Activated gamma-delta T cell treated with Interleukin-2 at 50 U/mL for 16 hours (primary cell): ENCODE measurements around the gene RAMP1.
"Not testable (repeated sequence)": the region's sequence is repeated elsewhere in the genome, so short reads cannot be mapped to it uniquely, and the experiment has no call there.

Source experiments
- DNase-seq: peaks from one replicate; pipeline ENCODE4 v3.0.0-alpha.2; 2020

RAMP1 gene

GRCh38 chr2:237921967-237922492 is 62.6 kb downstream of the RAMP1 start:
- DNase-seq, result no peak

- no peak for DNase-seq
These were observed 63.4 kb downstream of the RAMP1 start for GRCh38 chr2:237922641-237923361.

- peak; percentile 76 for DNase-seq
These were observed 64.2 kb downstream of the RAMP1 start for GRCh38 chr2:237923481-237924163.

GRCh38 chr2:237924164-237924534 is 64.7 kb downstream of the RAMP1 start:
- no peak for DNase-seq

- no peak for DNase-seq
These were observed 67.7 kb downstream of the RAMP1 start for GRCh38 chr2:237927135-237927534.

DNA sequence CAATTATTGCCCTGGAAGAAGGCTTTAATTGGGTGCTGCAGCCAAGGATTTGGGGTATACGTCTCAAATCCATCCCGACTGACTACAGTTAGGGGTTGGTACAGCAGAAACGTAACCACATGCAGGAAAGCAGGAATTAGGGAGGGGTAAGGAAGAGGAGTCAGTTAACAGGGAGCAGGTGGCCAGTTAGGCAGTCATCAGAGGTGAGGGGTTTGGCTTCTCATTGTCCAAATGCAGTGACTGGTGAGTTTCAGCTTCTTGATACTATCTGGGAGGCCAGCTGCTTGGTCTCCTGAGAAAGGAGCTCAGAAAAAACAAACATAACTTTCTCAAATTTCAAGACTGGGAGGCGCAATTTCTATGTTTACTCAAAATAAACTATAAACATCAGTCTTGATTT is 68.6 kb downstream of the RAMP1 start:
- DNase-seq, result no peak

- DNase-seq, result no peak
These were observed 70.6 kb downstream of the RAMP1 start for GRCh38 chr2:237929979-237930378.

- DNase-seq, result no peak
These were observed 71.8 kb downstream of the RAMP1 start for GRCh38 chr2:237931205-237931721.

GRCh38 chr2:237932731-237933131 is 73.3 kb downstream of the RAMP1 start:
- no peak for DNase-seq

GRCh38 chr2:237934186-237934585 is 74.8 kb downstream of the RAMP1 start:
- DNase-seq, result no peak

GRCh38 chr2:237935740-237936452 is 76.5 kb downstream of the RAMP1 start:
- DNase-seq, result no peak

GRCh38 chr2:237939251-237939650 is 79.8 kb downstream of the RAMP1 start:
- no peak for DNase-seq

GRCh38 chr2:237940828-237941227 is 81.4 kb downstream of the RAMP1 start:
- DNase-seq, result no peak

- DNase-seq, result no peak
These were observed 81.8 kb downstream of the RAMP1 start for GRCh38 chr2:237941239-237941638.

GRCh38 chr2:237942513-237942899 is 83.1 kb downstream of the RAMP1 start:
- no peak for DNase-seq

DNA sequence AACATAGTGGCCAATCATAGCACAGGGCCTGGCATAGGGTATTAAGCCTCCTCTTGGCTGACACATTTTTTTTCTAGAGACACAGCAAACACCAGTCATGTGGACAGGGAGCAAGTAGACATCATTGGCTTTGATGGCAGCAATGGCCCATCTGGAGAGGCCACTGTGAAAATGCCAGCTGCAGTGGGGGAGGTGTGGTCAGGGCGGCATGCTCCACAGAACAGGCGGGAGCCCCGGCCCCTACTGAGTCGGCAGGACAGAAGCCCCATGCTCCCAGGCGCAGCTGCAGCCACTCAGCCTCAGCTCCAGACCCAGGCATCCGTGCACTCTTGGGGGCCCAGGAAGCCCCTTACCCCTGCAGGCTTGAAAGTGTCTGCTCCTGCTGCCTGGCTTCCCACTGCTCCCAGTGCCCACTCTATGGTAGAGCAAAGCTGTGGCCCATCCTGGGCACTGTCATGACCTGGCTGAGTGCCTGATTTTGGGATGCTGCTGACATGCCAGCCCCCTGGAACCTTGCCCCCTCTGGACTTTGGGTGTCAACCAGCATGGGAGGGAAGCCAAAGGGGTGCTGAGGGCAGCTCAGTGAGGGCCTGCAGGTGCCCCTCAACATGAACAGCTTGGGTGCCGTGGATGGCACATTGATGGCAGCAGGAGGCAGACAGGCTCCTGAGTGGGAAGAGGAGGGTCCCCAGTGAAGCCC is 84.1 kb downstream of the RAMP1 start:
- no peak for DNase-seq

GRCh38 chr2:237944302-237944701 is 84.9 kb downstream of the RAMP1 start:
- DNase-seq, result no peak

DNA sequence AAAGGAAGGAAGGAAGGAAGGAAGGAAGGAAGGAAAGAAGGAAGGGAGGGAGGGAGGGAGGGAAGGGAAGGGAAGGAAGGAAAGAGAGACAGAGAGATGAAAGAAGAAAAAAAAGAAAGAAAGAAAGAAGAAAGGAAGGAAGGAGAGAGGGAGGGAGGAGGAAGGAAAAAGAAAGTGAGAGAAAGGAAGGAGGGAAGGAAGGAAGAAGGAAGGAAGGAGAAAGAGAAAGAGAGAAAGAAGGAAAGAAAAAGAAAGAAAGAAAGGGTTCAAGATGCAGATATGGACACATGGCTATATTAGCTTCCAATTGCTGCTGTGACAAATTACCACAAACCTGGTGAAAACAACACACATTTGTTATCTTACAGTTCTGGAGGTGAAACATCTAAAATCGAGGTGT is 87.0 kb downstream of the RAMP1 start:
- DNase-seq, result no peak

GRCh38 chr2:237951354-237951753 is 91.9 kb downstream of the RAMP1 start:
- not testable (repeated sequence) for DNase-seq

- DNase-seq, result no peak
These were observed 92.5 kb downstream of the RAMP1 start for GRCh38 chr2:237951878-237952277.

- no peak for DNase-seq
These were observed 93.4 kb downstream of the RAMP1 start for GRCh38 chr2:237952851-237953250.

- DNase-seq, result no peak
These were observed 96.4 kb downstream of the RAMP1 start for GRCh38 chr2:237955640-237956401.
